Mammary epithelial cell (primary cell): ENCODE data around the gene RMDN2.

Source experiments
- EZH2 ChIP-seq: IDR thresholded peaks from 2 replicates; pipeline ENCODE4 v1.6.1; 2012; ENCODE audit warnings: low read length, inconsistent platforms, borderline replicate concordance
- TF ChIP-seq, protein P1 (sequence below), 2 donors: IDR thresholded peaks in 1 of 2; conservative IDR thresholded peaks in 1 of 2; 2 replicates each; pipeline ENCODE4 v1.5.1; 2011 to 2012; ENCODE audit warnings: inconsistent platforms in 2 of 2, low read length in 2 of 2, mild to moderate bottlenecking in 2 of 2, control low read depth in 1 of 2, low read depth in 1 of 2; ENCODE audit not compliant: insufficient read depth in 1 of 2; ENCODE audit errors: extremely low read depth in 1 of 2

DNA sequence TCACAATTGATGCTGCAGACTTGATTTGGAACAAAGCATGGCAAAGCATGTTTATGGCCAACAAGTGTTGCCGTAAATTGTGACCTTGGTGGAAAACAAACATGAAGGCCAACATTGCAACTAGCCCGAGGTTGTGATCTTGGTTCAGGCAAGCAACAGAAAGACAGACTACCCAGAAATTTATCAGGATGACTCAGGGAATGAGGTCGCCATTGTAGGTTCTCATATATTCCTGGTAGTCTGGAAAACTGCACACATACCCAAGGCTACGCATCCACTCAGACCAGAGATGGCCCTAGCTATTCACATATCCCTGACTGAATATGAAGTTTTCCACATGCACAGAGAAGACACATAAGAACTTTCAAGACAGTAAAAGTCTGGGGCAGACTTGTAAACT lies 120.7 kb downstream of the RMDN2 start:
- TF ChIP-seq, protein P1, sequence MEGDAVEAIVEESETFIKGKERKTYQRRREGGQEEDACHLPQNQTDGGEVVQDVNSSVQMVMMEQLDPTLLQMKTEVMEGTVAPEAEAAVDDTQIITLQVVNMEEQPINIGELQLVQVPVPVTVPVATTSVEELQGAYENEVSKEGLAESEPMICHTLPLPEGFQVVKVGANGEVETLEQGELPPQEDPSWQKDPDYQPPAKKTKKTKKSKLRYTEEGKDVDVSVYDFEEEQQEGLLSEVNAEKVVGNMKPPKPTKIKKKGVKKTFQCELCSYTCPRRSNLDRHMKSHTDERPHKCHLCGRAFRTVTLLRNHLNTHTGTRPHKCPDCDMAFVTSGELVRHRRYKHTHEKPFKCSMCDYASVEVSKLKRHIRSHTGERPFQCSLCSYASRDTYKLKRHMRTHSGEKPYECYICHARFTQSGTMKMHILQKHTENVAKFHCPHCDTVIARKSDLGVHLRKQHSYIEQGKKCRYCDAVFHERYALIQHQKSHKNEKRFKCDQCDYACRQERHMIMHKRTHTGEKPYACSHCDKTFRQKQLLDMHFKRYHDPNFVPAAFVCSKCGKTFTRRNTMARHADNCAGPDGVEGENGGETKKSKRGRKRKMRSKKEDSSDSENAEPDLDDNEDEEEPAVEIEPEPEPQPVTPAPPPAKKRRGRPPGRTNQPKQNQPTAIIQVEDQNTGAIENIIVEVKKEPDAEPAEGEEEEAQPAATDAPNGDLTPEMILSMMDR (conservative IDR thresholded peaks at IDR 0.05 in 1 of 2, IDR thresholded peaks at IDR 0.05 in 1 of 2; ENCODE audit: extremely low read depth in 1 of 2, insufficient read depth in 1 of 2, low read depth in 1 of 2, low read length in 2 of 2), result no peak
- TF ChIP-seq EZH2, result no peak
